CD4-positive, alpha-beta T cell treated with Interleukin-1 beta for 1 hour (primary cell): Measurements from ENCODE around the gene TPP1.

Experiments
- DNase-seq, 2 donors: peaks; one replicate each; pipeline ENCODE4 v3.0.0-alpha.2; 2020 to 2022

TPP1 gene

DNA sequence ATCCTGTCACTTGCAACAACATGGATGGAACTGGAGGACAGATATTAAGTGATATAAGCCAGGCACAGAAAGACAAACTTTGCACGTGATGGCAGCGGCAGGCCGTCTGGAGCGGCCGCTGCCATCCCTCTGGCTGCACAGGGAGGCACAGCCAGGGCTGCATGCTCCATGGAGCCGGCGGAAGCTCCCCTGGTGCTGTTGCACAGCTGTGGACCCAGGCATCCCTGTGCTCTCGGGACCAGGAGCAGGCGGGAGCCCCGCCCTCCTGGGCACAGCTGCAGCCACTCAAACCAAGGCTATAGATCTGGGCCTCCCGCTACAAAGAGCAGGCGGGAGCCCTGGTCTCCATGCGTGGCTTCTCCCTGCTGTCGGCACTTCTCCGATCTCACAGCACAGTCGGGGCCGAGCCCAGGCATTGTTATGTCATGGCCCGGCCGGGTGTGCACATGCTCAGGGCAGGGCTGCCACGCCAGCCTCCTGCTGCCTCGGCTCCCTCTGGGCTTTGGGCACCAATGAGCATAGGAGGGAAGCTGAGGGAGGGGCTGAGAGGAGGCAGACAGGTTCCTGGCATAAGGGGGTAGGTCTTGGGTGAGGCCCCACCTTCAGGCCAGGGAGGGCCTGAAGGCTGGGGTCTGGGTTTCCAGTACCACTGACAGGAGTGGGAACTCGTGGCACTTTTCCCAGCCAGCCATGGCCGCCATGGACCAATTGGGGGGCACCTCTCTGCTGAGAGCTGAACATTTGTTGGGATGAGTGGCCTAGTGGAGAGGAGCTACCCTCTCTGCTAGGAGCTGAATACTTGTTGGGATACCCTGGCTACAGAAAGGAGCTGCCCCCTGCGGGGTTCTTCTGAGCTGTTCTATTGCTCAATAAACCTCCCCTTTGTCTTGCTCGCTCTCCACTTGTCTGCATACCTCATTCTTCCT, 32.5 kb downstream of the TPP1 start:
- no peak for DNase-seq

GRCh38 chr11:6584528-6584927, 34.7 kb downstream of the TPP1 start:
- no peak for DNase-seq

DNA sequence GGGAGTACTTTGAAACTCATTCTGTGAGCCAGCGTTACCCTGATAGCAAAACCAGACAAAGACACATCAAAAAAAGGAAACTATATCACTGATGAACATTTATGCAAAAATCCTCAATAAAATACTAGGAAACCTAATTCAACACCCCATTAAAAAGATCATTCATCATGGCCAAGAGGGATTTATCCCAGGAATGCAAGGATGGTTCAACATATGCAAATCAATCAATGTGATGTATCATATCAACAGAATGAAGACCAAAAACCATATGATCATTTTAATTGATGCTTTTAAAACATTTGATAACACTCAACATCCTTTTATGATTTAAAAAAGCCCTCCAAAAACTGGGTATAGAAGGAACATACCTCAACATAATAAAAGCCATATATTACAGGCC, 35.6 kb downstream of the TPP1 start:
- DNase-seq = no peak

GRCh38 chr11:6579681-6580080, 39.5 kb downstream of the TPP1 start:
- DNase-seq = no peak

GRCh38 chr11:6578134-6578533, 41.1 kb downstream of the TPP1 start:
- no peak for DNase-seq

GRCh38 chr11:6576471-6577373, 42.5 kb downstream of the TPP1 start:
- no peak for DNase-seq

DNA sequence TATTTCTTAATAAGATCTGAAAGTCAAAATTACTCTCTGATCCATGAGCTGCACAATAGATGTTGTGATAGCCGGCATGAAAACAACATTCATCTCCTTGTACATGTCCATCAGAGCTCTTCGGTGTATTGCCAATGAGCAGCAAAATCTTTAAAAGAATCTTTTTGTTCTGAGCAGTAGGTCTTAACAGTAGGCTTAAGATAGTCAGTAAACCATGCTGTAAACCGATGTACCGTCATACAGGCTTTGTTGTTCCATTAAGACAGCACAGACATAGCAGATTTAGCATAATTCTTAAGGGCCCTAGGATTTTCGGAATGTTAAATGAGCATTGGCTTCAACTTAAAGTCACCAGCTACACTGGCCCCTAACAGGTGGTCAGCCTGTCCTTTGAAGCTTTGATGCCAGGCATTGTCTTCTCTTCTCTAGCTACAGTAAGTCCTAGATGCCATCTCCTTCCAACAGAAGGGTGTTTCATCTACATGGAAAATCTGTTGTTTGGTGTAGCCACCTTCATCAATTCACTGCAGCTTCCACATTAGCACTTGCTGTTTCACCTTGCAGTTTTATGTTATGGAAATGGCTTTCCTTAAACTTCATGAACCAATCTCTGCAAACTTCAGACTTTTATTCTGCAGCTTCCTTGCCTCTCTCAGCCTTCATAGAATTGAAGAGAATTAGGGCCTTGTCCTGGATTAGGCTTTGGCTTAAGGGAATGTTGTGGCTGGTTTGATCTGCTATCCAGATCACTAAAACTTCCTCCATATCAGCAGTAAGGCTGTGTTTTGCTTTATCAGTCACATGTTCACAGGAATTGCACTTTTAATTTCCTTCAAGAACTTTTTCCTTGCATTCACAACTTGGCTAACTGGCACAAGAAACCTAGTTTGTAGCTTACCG, 44.2 kb downstream of the TPP1 start:
- no peak for DNase-seq

DNA sequence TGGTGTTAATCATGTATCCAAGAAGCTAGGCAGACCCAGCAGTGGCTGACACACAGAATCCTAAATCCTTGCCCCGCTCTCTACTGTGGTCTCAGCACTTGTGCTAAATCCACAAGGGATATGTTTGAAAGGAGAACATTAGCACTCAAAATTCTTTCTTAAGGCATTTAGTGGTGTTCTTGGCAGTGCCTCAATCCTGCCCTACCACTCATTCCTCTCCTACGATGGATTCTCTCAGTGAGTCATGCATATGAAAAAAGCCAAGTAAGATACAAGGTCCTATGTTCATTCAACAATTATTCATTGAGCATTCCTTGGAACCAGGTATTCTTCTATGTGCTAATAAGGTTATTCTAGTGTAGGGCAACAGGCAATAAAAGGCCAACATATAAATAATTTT, 47.0 kb downstream of the TPP1 start:
- DNase-seq = no peak

DNA sequence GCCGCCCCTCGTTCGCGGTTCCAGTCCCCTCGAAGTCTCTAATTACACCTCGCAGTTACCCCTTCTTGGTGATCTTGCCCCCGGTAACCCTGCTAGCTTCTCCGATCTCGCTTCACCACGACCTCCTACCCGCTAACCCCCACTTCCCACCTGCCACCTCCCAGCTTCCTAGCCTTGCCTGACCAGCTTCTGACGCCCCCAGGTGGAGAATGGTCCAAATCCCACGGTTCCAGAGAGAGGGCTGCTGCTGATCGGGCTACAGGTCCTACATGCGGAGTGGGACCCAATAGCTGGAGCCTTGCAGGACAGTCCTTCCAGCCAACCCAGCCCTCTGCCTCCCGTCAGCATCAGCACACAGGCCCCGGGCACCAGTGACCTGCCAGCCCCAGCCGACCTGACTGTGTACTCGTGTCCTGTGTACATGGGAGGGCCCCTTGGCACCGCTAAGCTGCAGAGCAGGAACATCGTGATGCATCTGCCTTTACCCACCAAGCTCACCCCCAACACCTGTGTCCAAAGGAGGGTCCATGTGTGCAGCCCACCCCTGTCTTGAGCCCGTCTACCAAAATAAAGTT, 47.7 kb downstream of the TPP1 start:
- DNase-seq = no peak

DNA sequence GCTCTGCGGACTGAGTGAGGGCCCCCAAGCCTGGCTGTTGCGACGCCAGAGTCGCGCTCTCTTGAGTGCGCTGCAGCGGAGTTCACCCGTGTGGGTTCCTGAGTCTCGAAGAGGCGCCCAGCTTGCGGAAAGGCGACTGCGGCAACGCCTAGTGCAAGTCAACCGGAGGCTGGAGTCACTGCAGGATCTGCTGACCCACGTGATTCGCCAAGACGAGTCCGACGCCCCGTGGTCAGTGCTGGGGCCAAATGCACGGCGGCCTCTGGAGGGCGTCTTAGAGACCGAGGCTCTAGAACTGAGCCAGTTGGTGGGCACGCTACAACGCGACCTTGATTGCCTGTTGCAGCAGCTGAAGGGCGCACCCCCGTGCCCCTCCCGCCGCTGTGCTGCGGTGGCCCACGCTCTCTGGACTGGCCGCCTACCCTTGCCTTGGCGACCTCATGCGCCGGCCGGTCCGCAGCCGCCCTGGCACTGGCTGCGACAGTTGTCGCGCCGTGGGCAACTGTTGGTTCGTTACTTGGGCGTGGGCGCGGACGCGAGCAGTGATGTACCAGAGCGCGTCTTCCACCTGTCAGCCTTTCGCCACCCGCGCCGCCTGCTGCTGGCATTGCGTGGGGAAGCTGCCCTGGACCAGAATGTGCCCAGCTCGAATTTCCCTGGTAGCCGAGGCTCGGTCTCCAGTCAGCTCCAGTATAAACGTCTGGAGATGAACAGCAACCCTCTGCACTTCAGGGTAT, 48.4 kb downstream of the TPP1 start:
- no peak for DNase-seq

GRCh38 chr11:6569706-6570105, 49.5 kb downstream of the TPP1 start:
- DNase-seq = no peak

DNA sequence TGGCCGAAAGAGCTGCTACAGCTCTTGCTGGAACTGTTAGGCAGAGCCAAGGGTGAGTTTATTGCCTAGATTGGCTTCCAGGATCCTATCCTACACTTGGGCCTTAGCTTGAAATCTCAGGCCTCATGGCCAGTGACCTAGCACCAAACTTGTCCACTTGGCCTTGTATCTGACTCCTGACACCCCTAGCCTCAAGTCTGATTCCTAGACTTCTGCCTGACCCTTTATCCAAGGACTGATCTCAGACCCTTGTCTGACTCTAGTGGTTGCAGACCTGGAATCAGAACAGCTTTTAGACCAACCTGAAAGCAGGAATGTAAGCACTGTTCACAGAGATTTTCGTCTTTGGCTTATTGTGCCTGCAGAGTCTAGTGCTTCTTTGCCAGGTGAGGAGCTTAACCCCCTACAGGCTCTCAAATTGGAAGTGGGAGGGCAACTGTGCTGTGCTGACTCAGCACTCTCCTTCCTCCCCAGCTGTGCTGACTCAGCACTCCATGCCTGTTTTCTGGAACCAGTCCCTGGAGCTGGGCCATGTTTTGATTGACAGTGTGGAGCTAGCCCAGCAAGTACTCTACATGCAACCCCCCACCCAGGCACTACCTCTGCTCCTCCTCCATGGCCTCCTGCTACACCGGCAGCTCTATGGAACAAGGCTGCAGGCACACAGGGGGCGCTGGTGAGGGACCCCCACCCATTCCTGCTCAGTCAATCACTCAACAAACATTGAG, 50.9 kb downstream of the TPP1 start:
- no peak for DNase-seq

DNA sequence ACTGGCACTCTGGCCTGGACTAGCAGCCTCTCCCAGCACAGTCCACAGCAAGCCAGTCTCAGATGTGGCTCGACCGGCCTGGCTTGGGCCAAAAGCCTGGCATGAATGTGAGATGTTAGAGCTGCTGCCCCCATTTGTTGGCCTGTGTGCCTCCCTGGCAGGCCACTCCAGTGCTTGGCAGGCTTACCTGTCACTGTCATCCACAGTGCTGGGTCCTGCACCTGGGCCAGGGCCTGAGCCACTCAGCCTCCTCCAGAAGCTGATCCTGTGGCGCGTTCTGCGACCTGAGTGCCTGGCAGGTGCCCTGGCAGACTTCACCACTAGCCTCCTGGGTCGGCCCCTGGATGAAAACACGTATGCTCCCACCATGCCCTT, 51.9 kb downstream of the TPP1 start:
- DNase-seq = no peak

DNA sequence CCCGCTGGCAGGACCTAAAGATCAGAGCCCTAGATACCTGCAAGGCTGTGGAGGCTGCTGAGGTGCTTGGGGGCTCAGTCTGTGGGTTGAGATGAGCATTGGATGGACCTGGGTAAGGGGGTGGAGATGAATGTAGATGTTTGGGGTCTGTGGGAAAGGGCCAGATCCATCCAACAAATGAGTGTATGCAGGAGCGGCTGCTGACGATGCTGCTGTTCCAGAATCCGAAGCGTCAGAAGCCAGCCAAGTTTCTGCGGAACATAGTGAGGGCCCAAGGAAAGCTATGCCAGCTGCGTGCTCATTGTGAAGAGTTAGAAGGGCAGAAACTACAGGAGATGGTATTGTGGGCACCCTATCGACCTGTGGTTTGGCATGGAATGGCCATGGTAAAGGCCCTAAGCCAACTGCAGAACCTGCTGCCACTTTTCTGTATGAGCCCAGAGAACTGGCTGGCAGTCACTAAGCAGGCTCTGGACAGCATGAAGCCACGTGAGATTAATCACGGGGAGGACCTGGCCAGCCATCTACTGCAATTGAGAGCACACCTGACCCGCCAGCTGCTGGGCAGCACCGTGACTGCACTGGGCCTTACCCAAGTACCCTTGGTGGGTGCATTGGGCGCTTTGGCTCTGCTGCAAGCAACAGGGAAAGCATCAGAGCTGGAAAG, 52.4 kb downstream of the TPP1 start:
- DNase-seq = no peak

DNA sequence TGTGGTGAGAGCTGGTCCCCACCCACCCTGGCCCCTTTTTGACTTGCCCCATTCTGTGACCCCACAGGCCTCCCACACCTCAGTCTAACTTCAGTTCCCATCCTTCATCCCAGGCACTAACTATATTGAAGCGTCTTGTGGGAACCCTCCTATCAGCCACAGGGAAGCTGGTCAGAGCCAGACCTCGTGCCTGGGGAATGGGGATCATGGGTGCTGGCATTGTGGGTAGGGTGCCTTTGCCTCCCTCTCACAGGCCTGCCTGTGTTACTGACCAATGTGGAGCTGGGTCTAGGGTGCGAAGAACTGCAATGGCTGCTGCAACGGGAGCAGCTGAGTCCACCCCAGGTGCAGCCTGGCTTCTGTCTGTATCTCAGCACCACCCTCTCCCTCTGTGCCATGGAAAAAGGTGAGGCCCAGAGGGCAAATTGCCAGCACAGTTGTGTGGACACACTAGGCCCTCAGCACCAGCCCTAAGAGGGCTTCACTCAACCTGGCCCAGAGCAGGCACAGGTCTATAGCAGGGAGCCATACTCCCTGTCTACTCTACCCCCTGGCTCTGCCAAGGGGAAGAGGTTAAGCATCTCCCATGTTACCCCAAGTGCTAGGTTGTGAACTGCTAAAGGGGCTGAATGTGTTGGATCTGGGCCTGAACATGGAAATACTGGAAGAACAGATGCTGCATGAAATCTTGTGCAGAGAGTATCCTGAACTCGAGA, 53.1 kb downstream of the TPP1 start:
- no peak for DNase-seq

DNA sequence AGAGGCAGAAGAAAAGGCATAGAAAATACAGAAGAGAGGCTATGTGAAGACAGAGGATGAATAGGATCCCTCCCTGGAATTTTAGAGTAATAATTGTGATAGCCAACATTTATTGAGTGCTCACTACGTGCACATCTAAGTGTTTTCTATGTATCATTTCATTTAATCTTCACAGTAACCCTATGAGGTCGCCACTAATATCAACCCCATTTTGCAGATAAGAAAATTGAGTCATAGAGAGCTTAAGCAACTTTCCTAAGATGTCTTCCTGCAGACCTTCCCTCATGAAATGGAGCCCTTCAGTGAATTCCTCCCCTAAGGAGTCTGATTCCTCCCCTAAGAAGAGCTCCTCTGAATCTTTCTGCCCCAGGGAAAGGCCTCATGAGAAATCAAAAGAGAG, 53.9 kb downstream of the TPP1 start:
- DNase-seq = no peak

GRCh38 chr11:6563667-6564066, 55.6 kb downstream of the TPP1 start:
- no peak for DNase-seq

DNA sequence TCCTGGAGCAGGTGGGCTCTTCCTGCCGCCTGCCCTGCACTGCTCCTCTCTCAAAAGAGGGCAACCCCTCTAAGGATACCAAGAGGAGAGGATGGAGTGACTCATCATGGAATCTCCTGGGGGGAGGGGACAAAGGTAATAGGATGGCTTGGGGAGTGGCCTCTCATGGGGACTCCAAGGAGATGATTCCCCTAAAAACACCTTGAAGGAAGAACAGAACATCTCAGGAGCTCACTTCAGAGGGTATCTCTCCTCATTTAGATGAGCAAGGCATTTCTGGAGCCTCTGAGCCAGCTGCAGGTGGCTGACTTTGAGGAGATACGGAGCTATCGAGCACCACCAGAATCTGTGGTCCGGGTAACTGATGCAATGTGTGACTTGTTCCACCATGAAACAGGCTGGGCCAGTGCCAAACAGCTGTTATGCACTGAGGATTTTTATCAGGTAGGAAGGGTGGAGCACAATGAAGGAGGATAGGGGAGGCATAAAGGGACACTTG, 56.1 kb downstream of the TPP1 start:
- no peak for DNase-seq
